AG20443 (cell line): ENCODE results near the gene VAT1L.

ENCODE experiments used
- DNase-seq: peaks from one replicate; pipeline ENCODE4 v3.0.0; 2012; ENCODE audit warnings: low spot score, mixed read lengths

The VAT1L gene

DNA sequence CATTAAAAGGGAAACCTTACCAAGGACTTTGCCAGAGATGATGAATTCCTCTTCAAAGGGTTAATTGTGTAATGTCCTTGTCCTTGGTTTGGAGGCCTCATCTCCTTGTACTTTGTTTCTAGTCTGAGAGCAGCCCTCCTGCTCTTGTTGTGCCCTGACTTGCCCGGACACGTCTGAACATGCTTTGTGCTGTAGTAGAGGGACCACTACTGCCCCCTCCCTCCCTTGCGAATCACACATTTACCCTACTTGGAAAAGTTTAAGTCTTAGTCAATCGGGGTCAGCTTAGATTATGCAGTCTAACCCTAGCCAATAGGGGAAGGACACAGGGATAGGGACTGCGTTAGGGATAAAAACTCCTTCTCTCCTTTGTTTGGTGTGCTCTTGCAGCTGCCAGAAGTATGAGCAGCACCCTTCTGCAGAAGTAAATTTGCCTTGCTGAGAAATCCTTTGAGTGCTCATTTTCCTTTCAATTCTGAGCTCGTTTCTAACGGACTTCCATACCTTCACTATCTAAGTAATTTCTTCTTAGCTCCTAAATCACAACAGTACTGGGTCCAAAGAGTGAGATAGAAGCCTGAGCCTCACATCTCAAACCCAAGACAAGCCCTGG is 207.6 kb downstream of the VAT1L start:
- no peak for DNase-seq

DNA sequence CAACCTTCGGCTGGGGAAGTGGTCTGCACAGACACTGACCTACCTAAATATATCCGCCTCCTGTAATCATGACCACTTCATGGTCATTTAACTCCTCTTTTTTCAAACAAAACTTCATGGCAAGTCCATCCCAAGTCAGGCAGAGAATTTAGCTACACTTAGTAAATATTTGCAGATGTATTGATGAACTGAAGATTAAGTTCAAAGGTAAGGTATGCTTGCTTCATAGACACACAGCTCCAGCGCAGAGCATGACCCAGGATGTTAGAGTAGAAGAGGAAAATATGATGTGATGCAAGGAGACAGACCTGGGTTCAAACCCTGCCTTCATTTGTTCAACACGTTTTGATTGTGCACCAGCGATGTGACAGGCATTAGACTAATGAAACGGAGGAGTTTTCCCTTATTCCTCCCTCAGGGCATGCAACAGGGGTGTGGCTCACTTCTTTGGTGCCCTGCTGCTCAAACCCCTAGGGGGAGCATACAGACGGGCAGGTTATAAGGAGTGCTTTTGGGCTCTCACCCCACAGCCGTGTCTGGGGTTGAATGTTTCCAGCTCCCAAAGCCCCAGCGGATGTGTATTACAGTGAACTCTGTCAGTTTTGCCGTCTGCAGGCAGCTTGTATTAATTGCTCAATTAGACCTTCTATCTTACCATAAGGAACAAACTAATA is 210.1 kb downstream of the VAT1L start:
- no peak for DNase-seq

DNA sequence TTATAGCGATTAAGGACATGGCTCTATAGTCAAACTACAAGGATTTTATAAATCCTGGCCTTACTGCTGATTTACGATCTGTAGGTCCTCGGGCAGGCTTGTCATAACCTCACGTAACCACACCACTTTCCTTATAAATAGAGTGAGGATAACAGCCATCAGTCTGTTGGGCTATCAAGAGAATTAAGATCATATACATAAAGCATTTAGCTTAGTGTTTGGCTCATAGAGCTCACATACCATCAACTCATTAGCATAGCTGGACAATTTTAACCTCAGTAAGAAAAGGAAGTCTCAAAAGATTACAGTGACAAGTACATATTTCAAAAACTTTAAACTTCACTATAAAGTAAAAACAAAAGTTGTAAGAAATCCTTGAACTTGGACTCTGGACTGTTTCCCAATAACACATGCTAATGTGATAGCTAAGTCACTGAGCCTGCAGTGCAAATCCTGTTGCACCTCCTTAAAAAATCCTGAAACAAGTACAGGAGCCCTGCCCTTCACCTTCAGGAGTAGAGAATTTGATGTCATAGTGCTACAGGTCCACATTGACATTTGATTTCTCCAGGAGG is 213.2 kb downstream of the VAT1L start:
- no peak for DNase-seq

DNA sequence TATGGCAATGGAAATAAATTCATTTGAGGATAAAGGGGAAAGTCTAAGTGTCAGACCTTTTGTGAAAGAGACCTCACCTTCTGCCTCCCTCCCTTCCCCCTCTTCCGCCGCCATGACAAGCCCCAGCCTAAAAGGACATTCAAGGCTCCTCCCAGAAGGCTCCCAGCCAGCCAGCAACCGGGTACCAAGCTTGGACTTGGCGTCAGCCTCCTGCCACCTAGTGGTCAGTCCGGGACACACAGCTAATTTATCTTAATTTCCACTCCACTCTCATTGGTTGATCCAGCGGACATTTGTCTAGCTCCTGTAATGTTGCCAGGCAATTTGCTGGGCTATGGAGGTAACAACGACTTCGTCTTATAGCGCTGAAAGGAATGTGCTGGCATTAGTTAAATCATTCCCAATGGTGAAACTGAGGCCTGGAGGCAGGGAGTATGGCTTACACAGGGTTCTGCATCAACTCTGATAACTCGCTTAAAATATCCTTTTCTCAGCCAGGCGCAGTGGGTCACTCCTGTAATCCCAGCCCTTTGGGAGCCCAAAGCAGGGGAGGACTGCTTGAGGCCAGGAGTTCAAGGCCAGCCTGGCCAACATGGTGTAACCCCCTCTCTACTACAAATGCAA is 214.7 kb downstream of the VAT1L start:
- peak; percentile 84 for DNase-seq

DNA sequence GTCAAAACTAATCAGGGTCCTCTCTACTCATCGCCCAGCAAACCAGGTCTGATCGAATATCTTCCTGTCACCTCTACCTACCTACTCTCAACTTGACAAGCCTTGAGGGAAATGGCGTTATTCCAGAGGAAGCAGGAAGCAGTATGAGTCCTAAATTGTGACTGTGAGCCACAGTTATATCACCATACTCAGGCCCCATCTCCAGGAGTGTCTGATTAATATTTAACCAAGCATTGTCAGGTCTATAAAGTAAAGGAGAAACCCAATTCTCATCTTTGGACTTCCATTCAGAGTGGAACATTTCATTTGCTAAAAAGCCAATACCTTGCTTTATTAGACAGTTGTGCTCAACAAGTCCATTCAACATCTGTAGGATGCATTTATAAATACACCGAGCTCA is 216.2 kb downstream of the VAT1L start:
- no peak for DNase-seq

DNA sequence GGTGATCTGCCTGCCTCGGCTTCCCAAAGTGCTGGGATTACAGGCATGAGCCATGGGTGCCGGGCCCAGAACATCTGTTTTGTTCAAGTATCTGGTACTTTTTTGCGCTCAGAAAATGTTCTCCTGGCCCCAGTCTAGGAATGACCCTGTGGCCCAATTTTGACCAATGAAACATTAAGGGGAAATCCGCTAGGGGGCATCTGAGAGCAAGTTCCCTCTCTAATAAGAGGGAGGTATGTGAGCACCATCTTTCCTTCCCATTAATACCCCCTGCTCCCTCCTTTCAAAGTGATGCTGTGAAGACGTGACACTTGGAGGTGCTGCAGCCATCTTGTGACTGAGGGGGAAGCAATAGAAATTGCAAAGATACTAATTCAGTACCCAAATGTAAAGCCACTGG is 217.5 kb downstream of the VAT1L start:
- DNase-seq, result no peak

DNA sequence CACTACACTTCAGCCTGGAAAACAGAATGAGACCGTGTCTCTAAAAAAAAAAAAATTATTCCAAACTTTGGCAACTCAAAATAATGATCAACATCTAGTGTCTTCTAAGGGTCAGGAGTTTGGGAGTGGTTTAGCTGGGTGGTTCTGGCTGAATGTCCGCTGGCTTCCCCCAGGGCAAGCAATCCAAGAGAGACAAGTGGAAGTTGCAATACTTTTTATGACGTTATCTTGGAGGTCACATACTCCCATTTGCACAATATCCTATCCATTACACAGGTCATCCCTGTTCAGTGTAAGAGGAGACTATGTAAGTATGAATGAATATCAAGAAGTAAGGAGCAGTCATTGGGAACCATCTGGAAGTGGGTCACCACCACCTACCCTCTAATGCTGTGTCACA is 218.8 kb downstream of the VAT1L start:
- DNase-seq, result no peak

DNA sequence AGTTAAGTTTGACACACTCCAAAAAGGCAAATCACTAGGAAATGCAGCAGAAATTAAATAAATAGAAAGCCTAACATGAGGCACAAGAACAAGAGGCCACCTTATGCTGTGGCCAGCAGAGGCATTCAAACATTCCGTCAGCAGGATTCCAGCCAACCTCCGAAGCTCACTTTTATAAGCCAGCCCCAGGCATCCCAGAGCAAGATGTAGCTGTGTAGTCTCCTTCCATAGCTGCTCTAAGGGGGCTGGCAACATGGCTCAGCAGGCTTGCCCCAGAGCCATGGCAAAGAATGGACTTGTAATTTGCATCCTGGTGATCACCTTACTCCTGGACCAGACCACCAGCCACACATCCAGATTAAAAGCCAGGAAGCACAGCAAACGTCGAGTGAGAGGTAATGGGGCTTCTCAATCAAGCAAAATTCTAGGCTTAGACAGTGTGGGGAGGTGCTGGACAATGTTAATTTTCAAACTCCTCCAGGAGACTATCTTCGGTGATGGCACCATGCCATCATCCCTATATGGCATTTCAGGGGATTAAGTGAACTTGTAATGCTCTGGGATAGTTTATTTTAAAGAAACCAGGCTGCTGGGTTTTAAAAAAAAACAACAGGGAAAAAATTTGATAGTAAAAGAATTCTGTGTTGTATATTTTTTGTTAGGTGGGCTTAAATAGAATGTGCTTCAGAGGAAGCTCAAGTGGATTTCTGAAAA is 234.1 kb downstream of the VAT1L start, which contains the start of gene CLEC3A:
Gene CLEC3A (plus strand): TSS at position 202 of the 714 bp plus-strand sequence. CDS start 79 bp downstream, at position 281.
- DNase-seq, result no peak

DNA sequence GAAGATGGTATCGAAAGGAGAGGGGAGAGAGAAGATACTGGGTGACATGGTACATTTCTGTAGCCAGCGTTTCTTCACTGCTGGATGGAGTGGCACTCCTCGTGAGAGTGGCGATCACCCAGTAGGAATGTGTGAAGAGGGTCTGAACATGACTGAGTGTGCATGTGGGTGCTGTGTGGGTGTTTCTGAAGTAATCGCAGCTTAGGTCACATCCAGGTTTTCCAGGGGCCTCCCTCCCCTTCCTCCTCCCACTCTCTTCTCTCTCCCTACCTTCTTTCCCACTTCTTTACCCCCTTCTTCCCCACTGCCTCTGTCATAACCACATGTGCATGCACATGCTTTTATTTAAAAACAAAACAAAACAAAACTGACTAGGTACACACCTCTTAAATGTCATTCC is 235.8 kb downstream of the VAT1L start:
- DNase-seq, result no peak

DNA sequence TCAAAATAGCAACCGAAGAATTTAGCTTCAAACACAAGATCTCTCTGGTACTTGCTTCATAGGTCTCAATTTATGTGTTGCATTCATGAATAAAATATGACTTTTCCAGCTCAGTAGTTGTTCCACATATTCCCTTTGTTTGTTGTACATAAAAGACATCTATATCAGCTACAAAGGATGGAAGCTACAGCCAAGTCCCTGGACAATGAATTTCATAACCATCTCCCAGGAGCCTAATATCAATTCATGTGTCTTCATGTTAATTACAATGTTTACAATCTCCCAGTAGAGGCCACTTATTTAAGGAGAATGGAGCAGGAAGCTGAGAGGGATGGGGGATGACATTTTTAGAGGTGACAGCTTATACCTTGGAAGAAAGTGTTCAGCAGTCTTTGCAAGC is 237.3 kb downstream of the VAT1L start:
- no peak for DNase-seq

DNA sequence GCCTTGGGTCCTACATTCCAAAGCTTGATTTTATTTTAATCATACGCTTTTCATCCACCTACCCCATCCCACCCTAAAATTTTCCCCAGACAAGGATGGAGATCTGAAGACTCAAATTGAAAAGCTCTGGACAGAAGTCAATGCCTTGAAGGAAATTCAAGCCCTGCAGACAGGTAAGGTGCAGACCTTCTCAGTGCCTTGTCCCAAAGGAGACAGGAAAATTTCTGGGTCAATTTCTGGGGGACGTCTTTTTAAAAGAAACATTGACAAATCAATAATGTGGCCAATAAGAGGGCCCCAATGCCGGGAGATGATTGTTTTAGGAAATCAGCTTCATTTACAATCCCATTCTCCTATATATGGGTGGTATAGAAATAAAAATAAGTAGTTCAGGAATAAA is 239.7 kb downstream of the VAT1L start:
- DNase-seq, result no peak
